H9 (cell line): ENCODE results near the gene ITGA1. TPM values are rescaled to one million over a fixed set of nuclear protein-coding genes. Genes with fewer than 3 reads are reported as not detected.

Experiments used
- DNase-seq: peaks from one replicate; pipeline ENCODE4 v3.0.0-alpha.2; 2017
- H2AFZ ChIP-seq: one replicate; pipeline ENCODE4 v1.6.1; 2013; ENCODE audit warnings: mild to moderate bottlenecking, low read length, control low read depth, moderate library complexity
- H2AK5ac ChIP-seq: 2 replicates; pipeline ENCODE4 v1.6.1; 2013; ENCODE audit warnings: low read length, control low read depth, mixed read lengths; ENCODE audit not compliant: insufficient read length
- H2BK120ac ChIP-seq: one replicate; pipeline ENCODE4 v1.6.1; 2013; ENCODE audit warnings: low read depth, mild to moderate bottlenecking, low read length, control low read depth, inconsistent platforms; ENCODE audit not compliant: poor library complexity, severe bottlenecking
- H2BK12ac ChIP-seq: 2 replicates; pipeline ENCODE4 v1.6.1; 2013; ENCODE audit warnings: low read length, control low read depth, mixed read lengths, low read depth; ENCODE audit not compliant: insufficient read length
- H2BK15ac ChIP-seq: 2 replicates; pipeline ENCODE4 v1.6.1; 2013; ENCODE audit warnings: low read depth, low read length, control low read depth
- H2BK20ac ChIP-seq: one replicate; pipeline ENCODE4 v1.6.1; 2013; ENCODE audit warnings: low read depth, mild to moderate bottlenecking, low read length, control low read depth, inconsistent platforms; ENCODE audit not compliant: poor library complexity, severe bottlenecking
- H2BK5ac ChIP-seq: 2 replicates; pipeline ENCODE4 v1.6.1; 2013; ENCODE audit warnings: low read length, control low read depth, mixed read lengths; ENCODE audit not compliant: insufficient read length
- H3K14ac ChIP-seq: 2 replicates; pipeline ENCODE4 v1.6.1; 2013; ENCODE audit warnings: low read length, control low read depth; ENCODE audit not compliant: insufficient read depth
- H3K18ac ChIP-seq: 2 replicates; pipeline ENCODE4 v1.6.1; 2013; ENCODE audit warnings: low read depth, mild to moderate bottlenecking, mixed read lengths, low read length, control low read depth; ENCODE audit not compliant: insufficient read length
- H3K23ac ChIP-seq: 2 replicates; pipeline ENCODE4 v1.6.1; 2013; ENCODE audit warnings: low read length, control low read depth, mixed read lengths, low read depth; ENCODE audit not compliant: insufficient read length
- H3K23me2 ChIP-seq: 2 replicates; pipeline ENCODE4 v1.6.1; 2013; ENCODE audit warnings: low read depth, mild to moderate bottlenecking, mixed read lengths, low read length, control low read depth; ENCODE audit not compliant: insufficient read length, poor library complexity, severe bottlenecking
- H3K27ac ChIP-seq: 2 replicates; pipeline ENCODE4 v1.5.1; 2013; ENCODE audit warnings: low read length, control low read depth, mixed read lengths, low read depth; ENCODE audit not compliant: insufficient read length
- H3K27me3 ChIP-seq: 2 replicates; pipeline ENCODE4 v1.6.1; 2013; ENCODE audit warnings: low read length, control low read depth, inconsistent platforms; ENCODE audit not compliant: insufficient read depth
- H3K4ac ChIP-seq: 2 replicates; pipeline ENCODE4 v1.6.1; 2013; ENCODE audit warnings: low read depth, mild to moderate bottlenecking, control low read depth, inconsistent platforms, low read length, moderate library complexity
- H3K4me1 ChIP-seq: 2 replicates; pipeline ENCODE4 v1.6.1; 2013; ENCODE audit warnings: low read length, control low read depth, inconsistent platforms; ENCODE audit not compliant: insufficient read depth
- H3K4me2 ChIP-seq: 2 replicates; pipeline ENCODE4 v1.6.1; 2013; ENCODE audit warnings: low read length, control low read depth, mixed read lengths; ENCODE audit not compliant: insufficient read length, insufficient read depth
- H3K56ac ChIP-seq: 2 replicates; pipeline ENCODE4 v1.6.1; 2013; ENCODE audit warnings: low read depth, mild to moderate bottlenecking, mixed read lengths, low read length, control low read depth; ENCODE audit not compliant: insufficient read length
- H3K79me1 ChIP-seq: 2 replicates; pipeline ENCODE4 v1.6.1; 2013; ENCODE audit warnings: low read depth, mild to moderate bottlenecking, moderate library complexity, low read length, control low read depth, inconsistent platforms; ENCODE audit not compliant: insufficient read depth, poor library complexity, severe bottlenecking
- H3K79me2 ChIP-seq: 2 replicates; pipeline ENCODE4 v1.6.1; 2013; ENCODE audit warnings: low read length, control low read depth, inconsistent platforms; ENCODE audit not compliant: insufficient read depth
- H3K9ac ChIP-seq: 2 replicates; pipeline ENCODE4 v1.6.1; 2013; ENCODE audit warnings: low read length, control low read depth, mixed read lengths; ENCODE audit not compliant: insufficient read length; ENCODE audit errors: extremely low read depth
- H3K9me3 ChIP-seq: one replicate; pipeline ENCODE4 v1.6.1; 2013; ENCODE audit warnings: low read depth, low read length, inconsistent platforms; ENCODE audit not compliant: control insufficient read depth
- H3T11ph ChIP-seq: one replicate; pipeline ENCODE4 v1.6.1; 2013; ENCODE audit warnings: mild to moderate bottlenecking, low read length, control low read depth, inconsistent platforms
- H4K20me1 ChIP-seq: one replicate; pipeline ENCODE4 v1.6.1; 2013; ENCODE audit not compliant: control insufficient read depth, insufficient read length, insufficient read depth
- H4K5ac ChIP-seq: 2 replicates; pipeline ENCODE4 v1.6.1; 2013; ENCODE audit warnings: low read depth, mild to moderate bottlenecking, mixed read lengths, low read length, control low read depth; ENCODE audit not compliant: insufficient read length
- H4K8ac ChIP-seq: replicated peaks from 2 replicates; pipeline ENCODE4 v1.6.1; 2013; ENCODE audit warnings: low read length, control low read depth, mixed read lengths, low read depth; ENCODE audit not compliant: insufficient read length
- H4K91ac ChIP-seq: 2 replicates; pipeline ENCODE4 v1.6.1; 2013; ENCODE audit warnings: low read depth, mild to moderate bottlenecking, moderate library complexity, mixed read lengths, low read length, control low read depth; ENCODE audit not compliant: insufficient read length
- H3K27ac Mint-ChIP-seq, 3 experiments: 2 replicates in 2 of 3; 3 replicates in 1 of 3; pipeline ENCODE4 v1.8.0; 2020 to 2021; ENCODE audit warnings: mixed read lengths in 3 of 3, mild to moderate bottlenecking in 1 of 3, moderate library complexity in 1 of 3
- H3K27me3 Mint-ChIP-seq: 2 replicates; pipeline ENCODE4 v1.8.0; 2021; ENCODE audit warnings: low read depth, mild to moderate bottlenecking, moderate library complexity, mixed read lengths
- H3K36me3 Mint-ChIP-seq, 3 experiments: 2 replicates in 2 of 3; 3 replicates in 1 of 3; pipeline ENCODE4 v1.8.0; 2020 to 2021; ENCODE audit warnings: low read depth in 3 of 3, mixed read lengths in 3 of 3; ENCODE audit not compliant: insufficient read depth in 1 of 3
- H3K4me1 Mint-ChIP-seq, 2 experiments: 2 replicates each; pipeline ENCODE4 v1.8.0; 2020; ENCODE audit warnings: mixed read lengths in 2 of 2
- H3K4me3 Mint-ChIP-seq, 2 experiments: 2 replicates in 1 of 2; 3 replicates in 1 of 2; pipeline ENCODE4 v1.8.0; 2020 to 2021; ENCODE audit warnings: mild to moderate bottlenecking in 2 of 2, mixed read lengths in 2 of 2, moderate library complexity in 1 of 2
- H3K9me3 Mint-ChIP-seq, 2 experiments: 2 replicates in 1 of 2; 3 replicates in 1 of 2; pipeline ENCODE4 v1.8.0; 2020; ENCODE audit warnings: mild to moderate bottlenecking in 2 of 2, mixed read lengths in 2 of 2, moderate library complexity in 1 of 2
- WGBS: extraction: QIAGEN DNeasy Blood & Tissue Kit; methylation state at CpG from one replicate; pipeline ENCODE4 v1.1.7; 2013; ENCODE audit warnings: missing lambda C conversion rate, low lambda C conversion rate, mixed read lengths; ENCODE audit not compliant: insufficient read length; ENCODE audit errors: extremely low coverage; 5-methylcytosine and 5-hydroxymethylcytosine counted together
- total RNA-seq: library from RNA; stranded (reverse); gene quantifications from 2 replicates; pipeline ENCODE4 v1.2.1, GENCODE V29; 2021
- TF ChIP-seq, protein P1 (sequence below): fragments of 200-600 bp; sonication (generic); conservative IDR thresholded peaks from 3 replicates; pipeline ENCODE4 v1.8.0; 2021; ENCODE audit warnings: antibody characterized with exemption, mild to moderate bottlenecking

The ITGA1 gene
- total RNA-seq, 1 experiment from 2014 or later, result 3.9 TPM

DNA sequence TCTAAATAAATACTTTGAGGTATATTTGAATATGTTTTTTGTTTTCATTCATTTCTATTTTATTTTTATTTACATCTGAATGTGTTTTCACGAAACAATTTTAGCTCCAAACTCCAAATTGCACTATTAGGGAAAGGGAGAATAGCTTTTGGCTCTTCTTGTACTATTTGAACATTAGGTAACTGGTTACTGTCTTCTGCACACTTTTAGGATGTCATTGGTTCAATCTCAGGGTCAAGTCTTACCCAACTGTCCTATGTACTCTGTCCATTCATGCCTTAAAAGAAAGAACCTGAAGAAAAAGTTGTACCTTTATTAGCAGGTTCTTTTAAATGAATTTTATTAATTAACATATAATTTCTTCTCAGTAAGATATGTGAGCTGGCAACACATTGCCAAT is 51.6 kb downstream of the ITGA1 start:
- H3K27me3 Mint-ChIP-seq, result no peaks in the 10 kb centered on the region; the same call in 1 of the 2 replicates
- no peaks in the 10 kb centered on the region for H3K36me3 Mint-ChIP-seq
- Histone ChIP-seq H4K5ac (no peak overlapping the region), H3K79me1 (no peaks in the 10 kb centered on the region), H2BK5ac (no peak overlapping the region), H3K4me1 (no peaks in the 10 kb centered on the region), H3K56ac (no peak overlapping the region), H3K9ac (no peak overlapping the region), H3K23ac (no peak overlapping the region), H4K20me1 (no peaks in the 10 kb centered on the region), H3K4ac (no peak overlapping the region), H2AK5ac (no peak overlapping the region), H3K79me2 (no peaks in the 10 kb centered on the region), H3T11ph (no peak overlapping the region), H2BK20ac (no peak overlapping the region), H3K27me3 (no peaks in the 10 kb centered on the region), H2AFZ (no peak overlapping the region), H3K9me3 (no peaks in the 10 kb centered on the region), H2BK12ac (no peak overlapping the region), H2BK15ac (no peak overlapping the region), H3K23me2 (no peaks in the 10 kb centered on the region), H4K91ac (no peak overlapping the region), H3K14ac (no peak overlapping the region), H3K4me2 (no peak overlapping the region), H3K27ac (no peak overlapping the region), H3K18ac (no peak overlapping the region), H2BK120ac (no peak overlapping the region), H4K8ac (no peak overlapping the region)
- H3K4me1 Mint-ChIP-seq, result no peaks in the 10 kb centered on the region
- no CpG with 5 or more reads among the region's 1 CpG for WGBS
- H3K4me3 Mint-ChIP-seq, result no peak overlapping the region
- no peaks in the 10 kb centered on the region for H3K9me3 Mint-ChIP-seq
- no peak overlapping the region for H3K27ac Mint-ChIP-seq
- TF ChIP-seq, protein P1, sequence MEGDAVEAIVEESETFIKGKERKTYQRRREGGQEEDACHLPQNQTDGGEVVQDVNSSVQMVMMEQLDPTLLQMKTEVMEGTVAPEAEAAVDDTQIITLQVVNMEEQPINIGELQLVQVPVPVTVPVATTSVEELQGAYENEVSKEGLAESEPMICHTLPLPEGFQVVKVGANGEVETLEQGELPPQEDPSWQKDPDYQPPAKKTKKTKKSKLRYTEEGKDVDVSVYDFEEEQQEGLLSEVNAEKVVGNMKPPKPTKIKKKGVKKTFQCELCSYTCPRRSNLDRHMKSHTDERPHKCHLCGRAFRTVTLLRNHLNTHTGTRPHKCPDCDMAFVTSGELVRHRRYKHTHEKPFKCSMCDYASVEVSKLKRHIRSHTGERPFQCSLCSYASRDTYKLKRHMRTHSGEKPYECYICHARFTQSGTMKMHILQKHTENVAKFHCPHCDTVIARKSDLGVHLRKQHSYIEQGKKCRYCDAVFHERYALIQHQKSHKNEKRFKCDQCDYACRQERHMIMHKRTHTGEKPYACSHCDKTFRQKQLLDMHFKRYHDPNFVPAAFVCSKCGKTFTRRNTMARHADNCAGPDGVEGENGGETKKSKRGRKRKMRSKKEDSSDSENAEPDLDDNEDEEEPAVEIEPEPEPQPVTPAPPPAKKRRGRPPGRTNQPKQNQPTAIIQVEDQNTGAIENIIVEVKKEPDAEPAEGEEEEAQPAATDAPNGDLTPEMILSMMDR, result no peak
- no peak for DNase-seq
